ENCODE results near the gene FBRSL1. TPM values are rescaled to one million over a fixed set of nuclear protein-coding genes. Genes with fewer than 3 reads are reported as not detected.

The FBRSL1 gene
- total and polyA plus RNA-seq, 2 of the 8 experiments (the other 6 are each of a cell fraction or from before 2014, with no cell fraction given) = 18.4 to 109 TPM

- Histone ChIP-seq H4K8ac (ENCODE audit: extremely low read depth, insufficient read depth, low read length) (no peak overlapping the region), H3K4me2 (ENCODE audit: insufficient read depth in 1 of 2, low read depth in 2 of 2, low read length in 2 of 2) (no peak overlapping the region), H3K23ac (ENCODE audit: insufficient read length) (no peak overlapping the region), H3K9me3 (ENCODE audit: insufficient read depth in 2 of 2, low read depth in 1 of 2, low read length in 1 of 2) (peaks cover 0 to 13% of the 10 kb centered on the region in 2 experiments; a peak in 2 of 4 replicates), H3K14ac (ENCODE audit: insufficient read length) (no peak overlapping the region), H3K4me1 (replicated peaks in 1 of 4; ENCODE audit: control insufficient read depth in 3 of 4, insufficient read depth in 4 of 4, low read length in 3 of 4) (peaks cover 0 to 3% (median 0%) of the 10 kb centered on the region in 4 experiments; a peak in 1 of 7 replicates), H4K91ac (replicated peaks; ENCODE audit: insufficient read length, low read length) (no peak overlapping the region), H3K56ac (replicated peaks; ENCODE audit: insufficient read length, low read depth, low read length) (no peak overlapping the region), H2BK120ac (replicated peaks; ENCODE audit: low read depth, low read length) (no peak overlapping the region), H3K4me3 (ENCODE audit: extremely low read depth in 1 of 4, insufficient read depth in 2 of 4, low read depth in 3 of 4, low read length in 4 of 4) (no peak overlapping the region), H2BK5ac (ENCODE audit: low read depth, low read length) (no peak overlapping the region), H2BK12ac (ENCODE audit: low read depth, low read length) (no peak overlapping the region), H2BK20ac (ENCODE audit: low read length) (no peak overlapping the region), H3K27me3 (replicated peaks in 1 of 4; ENCODE audit: control insufficient read depth in 3 of 4, extremely low read depth in 1 of 4, insufficient read depth in 3 of 4, low read length in 3 of 4) (peaks cover 3 to 43% (median 28%) of the 10 kb centered on the region in 4 experiments), H2BK15ac (ENCODE audit: low read length) (no peak overlapping the region), H4K20me1 (replicated peaks in 1 of 2; ENCODE audit: control insufficient read depth in 1 of 2, insufficient read depth in 2 of 2, low read length in 2 of 2) (no peaks in the 10 kb centered on the region), H3K36me3 (ENCODE audit: control insufficient read depth in 2 of 4, insufficient read depth in 4 of 4, low read length in 3 of 4) (no peaks in the 10 kb centered on the region), H3K4ac (replicated peaks; ENCODE audit: insufficient read length, low read depth, low read length) (no peak overlapping the region), H2AK5ac (ENCODE audit: low read depth, low read length) (no peak overlapping the region), H3K27ac (ENCODE audit: low read depth, low read length) (no peak overlapping the region), H3K9ac (replicated peaks in 1 of 4; ENCODE audit: extremely low read depth in 1 of 4, low read depth in 3 of 4, low read length in 3 of 4) (no peak overlapping the region), H3K79me2 (ENCODE audit: control insufficient read depth in 1 of 2, insufficient read depth in 2 of 2, low read length in 2 of 2) (no peaks in the 10 kb centered on the region), H2AFZ (ENCODE audit: low read length) (no peak overlapping the region), H4K5ac (ENCODE audit: insufficient read length, low read depth, low read length) (no peak overlapping the region), H3K18ac (ENCODE audit: extremely low read depth, low read length) (no peak overlapping the region), H3K23me2 (ENCODE audit: low read depth, low read length) (no peaks in the 10 kb centered on the region), H3K79me1 (ENCODE audit: low read depth, low read length) (no peaks in the 10 kb centered on the region)
- TF ChIP-seq SUZ12 (IDR thresholded peaks at IDR 0.05; ENCODE audit: low read length) = no peak
- POLR2A ChIA-PET (ENCODE audit: partially characterized antibody) = no interaction called here
- CTCF ChIA-PET (ENCODE audit: partially characterized antibody) = no interaction called here
- FAIRE-seq (no peak), DNase-seq (ENCODE audit: low read depth in 1 of 2, low spot score in 2 of 2) (no peak)
- WGBS, 2 experiments (ENCODE audit: extremely low coverage in 1 of 2, insufficient coverage in 1 of 2, insufficient read length in 1 of 2, insufficient replicate concordance in 2 of 2, low coverage in 1 of 2, low lambda C conversion rate in 2 of 2, missing lambda C conversion rate in 1 of 2) = 81% methylated on average over 13 of the region's 18 CpGs; no CpG with 5 or more reads in 1 of the 2 experiments
These were observed 18.7 kb upstream of the FBRSL1 start for GRCh38 chr12:132471011-132471857.
